ENCODE data around the gene JMJD8.

JMJD8 gene

DNA sequence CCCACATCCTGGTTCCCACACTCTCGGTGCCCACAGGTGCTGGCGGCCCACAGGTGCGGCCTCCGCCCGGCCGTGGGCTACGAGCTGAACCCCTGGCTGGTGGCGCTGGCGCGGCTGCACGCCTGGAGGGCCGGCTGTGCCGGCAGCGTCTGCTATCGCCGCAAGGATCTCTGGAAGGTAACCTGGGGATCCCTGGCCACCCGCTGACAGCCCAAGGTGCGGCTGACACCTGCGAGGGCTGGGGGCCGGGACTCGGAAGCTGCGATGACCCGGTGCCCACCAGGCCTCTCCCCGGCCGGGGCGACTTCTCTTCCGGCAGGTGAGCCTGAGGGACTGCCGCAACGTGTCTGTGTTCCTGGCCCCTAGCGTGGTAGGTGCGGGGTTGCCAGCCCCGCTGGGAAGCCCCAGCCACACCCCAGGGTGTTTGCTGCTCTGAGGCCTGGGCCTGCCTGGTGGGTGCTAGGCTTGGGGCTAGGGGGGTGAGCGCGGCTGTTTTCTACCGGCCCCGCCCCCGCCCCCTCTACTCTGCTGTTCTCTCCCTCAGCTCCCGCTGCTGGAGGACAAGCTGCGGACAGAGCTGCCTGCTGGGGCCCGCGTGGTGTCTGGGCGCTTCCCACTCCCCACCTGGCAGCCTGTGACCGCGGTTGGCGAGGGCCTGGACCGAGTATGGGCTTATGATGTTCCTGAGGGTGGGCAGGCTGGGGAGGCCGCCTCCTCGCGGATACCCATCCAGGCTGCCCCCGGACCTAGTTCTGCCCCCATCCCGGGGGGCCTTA lies 37.8 kb upstream of the JMJD8 start:
- no peak for DNase-seq

DNA sequence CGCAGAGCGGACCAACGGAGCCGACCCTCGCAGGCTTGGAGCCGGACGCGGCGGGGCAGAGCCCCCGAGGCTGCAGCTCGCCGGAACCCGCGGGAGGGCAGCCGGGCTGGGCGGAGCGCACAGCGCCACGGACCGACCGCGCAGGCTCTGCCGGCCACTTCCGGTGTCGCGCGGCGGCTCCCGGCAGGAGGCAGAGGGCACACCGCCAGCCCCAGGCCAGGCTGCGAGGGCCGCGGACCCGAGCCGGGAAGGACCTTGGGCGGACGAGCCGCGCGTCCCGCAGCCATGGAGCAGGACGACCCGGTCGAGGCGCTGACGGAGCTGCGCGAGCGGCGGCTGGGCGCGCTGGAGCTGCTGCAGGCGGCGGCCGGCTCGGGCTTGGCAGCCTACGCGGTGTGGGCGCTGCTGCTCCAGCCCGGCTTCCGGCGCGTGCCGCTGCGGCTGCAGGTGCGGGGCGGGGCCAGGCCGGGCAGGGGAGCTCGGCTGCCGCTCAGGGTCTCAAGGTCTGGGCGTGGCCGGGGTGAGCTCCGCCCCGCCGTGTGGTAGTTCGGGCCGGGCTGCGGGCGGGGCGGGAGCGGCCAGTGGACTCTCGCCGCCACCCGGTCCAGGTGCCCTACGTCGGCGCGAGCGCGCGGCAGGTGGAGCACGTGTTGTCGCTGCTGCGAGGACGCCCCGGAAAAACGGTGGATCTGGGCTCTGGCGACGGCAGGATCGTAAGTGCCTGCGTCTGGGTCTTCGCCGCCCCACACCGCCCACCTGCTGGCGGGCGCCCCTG lies 37.0 kb upstream of the JMJD8 start, which contains the start of gene ANTKMT:
Gene ANTKMT (plus strand): TSS at position 157 of the 775 bp plus-strand sequence. CDS start 129 bp downstream, at position 286.
- DNase-seq, result peak; percentile 82

DNA sequence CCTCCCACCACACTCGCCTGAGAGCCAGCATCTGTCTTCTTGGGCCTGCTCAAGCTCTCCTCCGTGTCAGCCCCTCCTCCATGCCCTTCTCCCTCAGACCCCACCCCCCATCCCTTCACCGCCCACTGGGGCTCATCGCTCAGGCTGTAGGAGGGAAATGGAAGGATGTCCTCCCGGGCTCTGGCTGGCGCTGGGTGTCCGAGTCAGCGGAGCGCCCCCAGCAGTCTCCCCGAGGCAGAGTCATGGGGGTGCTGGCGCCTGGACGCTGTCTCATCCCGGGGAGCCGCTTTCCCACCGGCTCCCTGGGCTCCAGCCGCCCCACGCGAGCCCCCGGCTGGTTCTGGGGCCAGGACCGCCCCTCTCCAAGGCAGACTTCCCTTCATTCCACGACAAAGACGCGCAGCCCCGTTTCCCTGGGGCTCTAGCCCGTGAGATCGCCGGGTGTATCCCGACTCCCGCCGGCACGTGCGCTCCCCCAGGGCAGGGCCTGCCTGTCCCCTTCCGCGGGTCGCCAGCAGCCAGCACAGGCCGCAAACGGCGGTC lies 36.4 kb upstream of the JMJD8 start:
- peak; percentile 87 for DNase-seq

DNA sequence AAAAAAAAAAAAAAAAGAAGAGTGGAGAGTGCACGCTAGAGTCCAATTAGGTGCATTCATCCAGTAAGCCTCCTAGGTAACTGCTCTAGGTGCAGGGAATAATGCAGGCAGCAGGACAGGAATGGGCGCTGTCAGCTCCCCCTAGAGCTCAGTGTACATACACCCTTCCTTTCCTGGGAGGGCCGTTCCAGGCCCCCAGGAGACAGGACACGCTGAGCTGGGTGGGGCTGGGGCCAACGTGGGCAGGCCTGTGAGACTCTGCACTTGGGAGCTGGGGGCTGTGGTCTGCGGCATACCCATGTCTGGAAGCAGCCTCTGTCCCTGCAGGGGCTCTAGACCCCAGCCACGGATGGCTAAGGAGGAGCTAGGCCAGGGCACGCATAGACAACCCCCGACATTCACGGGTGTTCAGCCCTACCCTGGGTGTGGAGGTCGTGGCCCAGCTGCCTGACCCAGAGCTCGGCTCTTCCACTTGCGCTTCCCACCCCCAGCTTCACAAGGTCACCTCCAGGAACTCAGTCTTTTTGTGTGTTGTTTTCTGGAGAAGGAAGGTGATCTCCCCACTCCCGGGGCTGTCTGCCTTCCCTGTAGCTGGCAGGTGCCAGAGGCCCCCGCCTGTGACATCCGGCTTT lies 35.8 kb upstream of the JMJD8 start:
- DNase-seq, result peak; percentile 26

DNA sequence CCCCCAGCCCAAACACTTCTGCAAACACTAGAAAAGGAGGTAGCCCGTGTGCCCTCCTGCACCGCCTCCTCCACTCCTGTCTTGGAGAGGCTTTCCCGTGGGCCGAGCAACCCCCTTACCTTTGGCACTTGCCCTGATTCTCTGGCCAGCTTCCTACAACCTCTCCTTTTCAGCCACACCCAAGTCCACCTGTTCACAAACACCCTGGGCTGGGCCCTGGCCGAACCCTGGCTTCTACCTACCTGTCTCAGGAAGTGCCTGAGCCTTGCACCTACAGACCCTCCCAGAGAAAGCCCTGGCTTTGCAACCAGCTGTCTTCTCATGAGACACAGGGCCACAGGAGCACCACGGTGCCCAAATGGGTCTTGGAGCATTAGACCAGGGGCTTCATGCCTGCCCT lies 34.8 kb upstream of the JMJD8 start:
- DNase-seq, result no peak

DNA sequence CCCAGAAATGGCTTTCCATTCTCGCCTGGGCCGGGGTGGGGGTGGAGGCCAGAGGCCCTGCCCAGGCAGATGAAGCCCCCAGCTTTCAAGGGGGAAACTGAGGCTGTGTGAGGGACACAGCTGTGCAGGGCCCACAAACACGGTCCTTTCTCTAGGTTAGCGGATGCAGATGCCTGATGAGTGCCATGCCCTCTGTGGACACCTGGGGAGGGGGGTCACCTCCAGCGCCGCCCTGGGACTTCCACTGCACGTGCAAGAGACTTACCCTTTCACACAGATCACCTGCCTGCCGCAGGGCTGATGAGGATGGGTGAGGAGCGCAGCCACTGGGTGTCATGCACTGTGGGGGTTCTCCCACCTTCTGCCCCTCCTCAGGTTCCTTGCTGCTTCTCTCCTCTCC lies 34.3 kb upstream of the JMJD8 start:
- DNase-seq, result no peak

DNA sequence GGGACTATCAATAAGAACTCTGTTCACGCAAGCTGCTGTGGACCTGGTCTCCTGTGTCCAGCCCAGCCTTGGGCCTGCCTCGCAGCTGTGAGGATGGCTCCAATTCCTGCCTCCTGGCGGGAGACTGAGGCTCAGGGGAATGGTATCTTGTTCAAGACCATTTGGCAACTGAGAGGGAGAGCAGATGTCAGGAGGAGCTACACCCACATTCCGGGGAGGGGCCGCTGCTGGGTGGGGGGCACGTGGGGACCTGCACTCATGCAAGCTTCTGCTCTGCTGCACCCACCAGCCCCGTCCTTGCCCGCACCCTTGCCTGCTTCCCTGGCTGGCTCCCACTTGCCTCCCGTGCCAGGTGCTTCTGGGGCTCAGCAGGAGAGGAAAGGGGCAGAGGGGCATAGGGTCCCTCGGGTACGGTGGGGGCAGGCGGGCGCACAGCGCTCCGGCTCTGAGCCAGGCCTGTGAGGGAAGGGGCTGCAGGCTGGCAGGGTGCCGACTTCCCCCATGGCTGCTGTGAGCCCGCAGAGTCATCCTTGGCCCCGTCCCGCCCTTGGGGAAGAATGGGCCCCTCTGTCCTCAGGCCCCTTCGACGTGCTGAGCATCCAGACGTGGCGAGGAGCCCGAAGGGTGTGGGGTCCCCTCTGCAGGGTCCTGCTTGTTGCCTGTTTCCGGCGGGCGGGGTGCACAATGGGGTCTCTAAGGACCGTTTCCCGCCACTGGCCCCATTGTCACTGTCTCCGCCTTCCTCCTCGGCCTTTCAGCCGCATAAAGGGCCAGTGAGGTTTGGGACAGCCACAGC lies 33.5 kb upstream of the JMJD8 start:
- DNase-seq, result no peak

DNA sequence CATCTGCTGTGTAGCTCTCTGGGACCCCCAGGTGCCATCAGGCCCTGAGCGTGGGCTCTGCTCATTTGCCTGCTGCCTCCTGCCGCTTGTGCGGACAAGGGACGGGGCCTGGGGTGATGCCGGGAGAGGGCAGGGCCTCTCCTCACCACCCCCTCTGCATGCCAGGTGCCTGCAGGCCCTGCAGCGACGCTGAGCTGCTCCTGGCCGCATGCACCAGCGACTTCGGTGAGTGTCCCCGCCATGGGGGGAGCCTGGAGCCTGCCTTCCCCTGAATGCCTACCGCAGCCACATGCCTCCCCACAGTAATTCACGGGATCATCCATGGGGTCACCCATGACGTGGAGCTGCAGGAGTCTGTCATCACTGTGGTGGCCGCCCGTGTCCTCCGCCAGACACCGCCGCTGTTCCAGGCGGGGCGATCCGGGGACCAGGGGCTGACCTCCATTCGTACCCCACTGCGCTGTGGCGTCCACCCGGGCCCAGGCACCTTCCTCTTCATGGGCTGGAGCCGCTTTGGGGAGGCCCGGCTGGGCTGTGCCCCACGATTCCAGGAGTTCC lies 32.7 kb upstream of the JMJD8 start:
- DNase-seq, result no peak

DNA sequence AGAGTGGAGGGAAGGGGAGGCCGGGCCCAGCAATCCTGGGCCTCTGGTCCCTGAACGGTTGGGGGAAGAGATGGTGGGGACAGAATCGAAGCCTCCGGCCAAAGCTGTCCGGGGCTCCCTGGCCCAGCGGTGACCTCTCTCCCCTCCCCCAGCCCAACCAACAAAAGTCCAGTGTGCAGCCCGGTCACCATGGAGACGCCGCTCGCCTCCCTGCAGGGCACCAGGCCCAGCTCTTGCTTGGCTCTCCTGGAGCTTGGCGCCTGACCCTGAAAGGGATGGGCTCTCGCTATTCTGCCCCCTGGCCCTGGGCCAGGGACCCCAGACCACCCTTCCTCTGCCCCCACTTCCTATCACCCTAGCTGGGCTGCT lies 32.0 kb upstream of the JMJD8 start:
- DNase-seq, result no peak

DNA sequence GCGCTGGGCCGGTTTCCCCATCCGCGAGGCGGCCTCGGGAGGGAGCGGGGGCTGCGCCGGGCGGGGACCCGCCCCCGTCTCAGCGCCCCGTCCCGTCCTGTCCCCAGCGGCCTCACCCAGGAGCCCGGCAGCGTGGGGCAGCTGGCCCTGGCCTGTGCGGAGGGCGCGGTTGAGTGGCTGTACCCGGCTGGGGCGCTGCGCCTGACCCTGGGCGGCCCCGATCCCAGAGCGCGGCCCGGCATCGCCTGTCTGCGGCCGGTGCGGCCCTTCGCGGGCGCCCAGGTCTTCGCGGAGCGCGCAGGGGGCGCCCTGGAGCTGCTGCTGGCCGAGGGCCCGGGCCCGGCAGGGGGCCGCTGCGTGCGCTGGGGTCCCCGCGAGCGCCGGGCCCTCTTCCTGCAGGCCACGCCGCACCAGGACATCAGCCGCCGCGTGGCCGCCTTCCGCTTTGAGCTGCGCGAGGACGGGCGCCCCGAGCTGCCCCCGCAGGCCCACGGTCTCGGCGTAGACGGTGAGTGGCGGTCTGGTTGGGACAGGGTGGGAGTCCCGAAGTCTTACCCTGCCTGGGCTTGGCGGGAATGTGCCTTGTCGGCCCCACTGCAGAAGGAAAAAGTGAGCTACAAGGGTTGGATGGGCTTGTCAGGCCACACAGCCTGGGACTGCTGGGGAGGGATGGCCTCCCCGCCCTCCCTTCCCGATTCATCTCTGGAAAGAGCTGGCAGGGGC lies 31.5 kb upstream of the JMJD8 start:
- DNase-seq, result no peak

DNA sequence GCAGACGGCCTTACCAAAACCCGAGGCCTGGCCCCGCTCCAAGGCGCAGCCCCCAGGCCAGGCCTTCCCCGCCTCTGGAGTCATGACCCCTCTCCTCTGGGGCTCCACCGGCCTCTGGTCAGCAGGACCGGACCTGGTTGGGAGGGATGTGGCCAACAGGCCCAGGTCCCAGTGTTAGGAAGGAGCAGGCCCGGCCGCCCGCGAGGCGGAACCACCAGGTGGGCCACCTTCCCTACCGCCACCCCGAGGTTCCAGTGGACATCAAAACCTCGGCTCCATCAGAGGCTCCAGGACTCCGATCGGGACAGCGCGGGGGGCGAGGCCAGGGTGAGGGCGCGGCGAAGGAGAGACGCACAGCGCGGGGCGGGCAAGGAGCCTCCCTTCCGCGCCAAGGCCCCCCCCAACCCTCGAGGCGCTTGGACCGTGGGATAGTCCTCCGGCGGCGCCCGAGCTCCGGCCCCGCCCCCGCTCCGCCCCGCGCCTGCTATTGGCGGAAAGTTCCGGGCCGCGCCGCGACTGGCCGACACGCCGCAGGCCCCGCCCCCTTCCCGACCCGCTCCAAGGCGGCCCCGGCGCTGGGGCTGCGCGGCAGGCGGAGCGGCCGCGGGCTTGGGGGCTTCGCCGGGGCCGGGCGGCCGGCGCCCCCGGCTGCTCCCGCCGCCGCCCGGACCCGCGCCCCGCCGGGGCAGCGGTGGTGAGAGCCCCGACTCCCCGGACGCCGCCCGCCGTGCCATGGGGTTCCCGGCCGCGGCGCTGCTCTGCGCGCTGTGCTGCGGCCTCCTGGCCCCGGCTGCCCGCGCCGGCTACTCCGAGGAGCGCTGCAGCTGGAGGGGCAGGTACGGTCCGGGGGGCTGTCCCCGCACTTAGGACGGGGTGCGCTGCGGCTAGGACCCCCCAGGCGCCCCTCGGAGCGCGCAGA lies 30.7 kb upstream of the JMJD8 start, which contains the start of gene METRN:
Gene METRN (plus strand): TSS at position 561 of the 919 bp plus-strand sequence. CDS start 172 bp downstream, at position 733.
- DNase-seq, result peak; percentile 92

DNA sequence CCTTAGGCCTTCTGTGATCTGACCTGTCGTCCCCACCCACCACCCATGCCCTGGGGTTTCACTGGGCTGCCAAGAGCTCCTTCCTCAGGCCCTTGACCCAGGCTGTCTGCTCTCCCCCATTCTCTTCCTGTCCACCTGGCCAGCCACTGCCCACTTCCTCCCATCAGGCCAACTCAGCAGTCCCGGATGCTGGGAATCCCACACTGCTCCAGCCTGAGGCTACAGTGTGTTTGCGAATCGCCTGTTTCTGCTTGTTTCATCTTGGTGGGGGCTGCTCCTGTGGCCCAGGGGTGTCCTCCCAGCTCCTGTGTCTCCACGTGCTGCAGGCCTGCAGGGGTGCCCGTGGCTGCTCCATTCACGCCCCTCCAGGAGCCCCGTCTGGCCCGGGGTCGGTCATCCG lies 29.9 kb upstream of the JMJD8 start:
- DNase-seq, result no peak

DNA sequence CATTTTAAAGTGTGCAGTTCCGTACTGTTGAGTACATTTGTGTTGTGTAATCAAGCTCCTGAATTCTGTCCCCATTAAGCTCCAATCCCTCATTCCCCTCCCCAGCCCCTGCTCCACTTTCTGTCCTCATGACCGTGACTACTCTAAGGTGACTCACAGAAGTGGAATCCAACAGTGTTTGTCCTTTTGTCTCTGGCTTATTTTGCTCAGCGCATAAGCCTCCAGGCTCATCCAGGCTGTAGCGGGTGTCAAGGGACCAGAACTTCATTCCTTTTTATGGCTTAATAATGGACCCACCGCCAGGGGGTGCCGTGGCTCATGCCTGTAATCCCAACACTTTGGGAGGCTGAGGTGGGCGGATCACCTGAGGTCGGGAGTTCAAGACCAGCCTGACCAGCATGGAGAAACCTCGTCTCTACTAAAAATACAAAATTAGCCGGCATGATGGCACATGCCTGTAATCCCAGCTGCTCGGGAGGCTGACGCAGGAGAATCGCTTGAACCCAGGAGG lies 28.7 kb upstream of the JMJD8 start:
- DNase-seq, result peak; percentile 25

DNA sequence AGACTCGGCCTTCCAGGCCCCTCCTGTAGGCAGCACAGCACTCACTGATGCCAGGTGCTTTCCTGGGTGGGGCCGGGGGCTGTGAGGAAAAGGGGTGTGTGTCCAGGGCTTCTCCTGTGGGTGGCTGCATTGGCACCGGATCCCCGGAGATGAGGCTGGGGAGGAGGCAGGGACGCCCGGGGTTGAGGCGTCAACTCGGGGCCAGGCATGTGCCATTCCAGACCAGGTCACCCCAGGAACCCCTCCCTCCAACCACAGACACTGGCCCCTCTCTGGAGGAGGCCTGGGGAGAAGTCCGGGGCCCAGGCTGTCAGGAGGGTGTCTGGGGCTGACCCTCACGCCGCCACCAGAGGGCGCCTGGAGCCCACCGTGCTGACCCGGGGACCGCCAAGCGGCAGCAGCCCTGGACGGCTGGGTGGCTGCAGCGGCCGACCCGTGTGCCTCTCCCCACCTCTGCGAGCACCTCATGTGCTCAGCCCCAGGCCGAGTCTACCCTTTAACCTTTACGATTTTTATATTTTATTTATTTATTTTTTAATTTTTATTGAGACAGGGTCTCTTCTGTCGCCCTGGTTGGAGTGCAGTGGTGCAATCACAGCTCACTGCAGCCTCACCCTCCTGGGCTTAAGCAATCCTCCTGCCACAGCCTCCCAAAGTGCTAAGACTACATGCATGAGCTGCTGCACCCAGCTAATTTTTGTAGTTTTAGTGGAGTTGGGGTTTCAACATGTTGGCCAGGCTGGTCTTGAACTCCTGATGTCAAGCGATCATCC lies 27.6 kb upstream of the JMJD8 start:
- DNase-seq, result peak; percentile 49

DNA sequence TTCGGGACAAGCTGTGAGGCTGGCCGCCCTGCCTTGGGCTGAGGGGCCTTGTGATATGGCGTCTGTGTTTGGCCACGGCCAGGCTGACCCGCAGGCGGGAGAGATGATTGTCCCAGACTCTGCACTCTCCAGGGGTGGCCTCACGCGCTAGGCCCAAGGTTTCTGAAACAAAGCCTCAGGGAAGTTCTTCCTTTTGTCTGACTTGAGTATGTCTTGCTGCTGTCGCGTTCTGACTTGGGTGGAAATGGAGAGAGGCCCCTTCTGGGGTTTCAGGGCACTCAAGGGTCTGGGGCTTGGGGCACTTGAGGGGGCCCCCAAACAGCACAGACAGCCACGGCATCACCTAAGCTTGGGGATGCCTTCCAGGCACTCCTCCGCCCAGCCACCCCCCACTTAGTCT lies 26.9 kb upstream of the JMJD8 start:
- DNase-seq, result no peak

DNA sequence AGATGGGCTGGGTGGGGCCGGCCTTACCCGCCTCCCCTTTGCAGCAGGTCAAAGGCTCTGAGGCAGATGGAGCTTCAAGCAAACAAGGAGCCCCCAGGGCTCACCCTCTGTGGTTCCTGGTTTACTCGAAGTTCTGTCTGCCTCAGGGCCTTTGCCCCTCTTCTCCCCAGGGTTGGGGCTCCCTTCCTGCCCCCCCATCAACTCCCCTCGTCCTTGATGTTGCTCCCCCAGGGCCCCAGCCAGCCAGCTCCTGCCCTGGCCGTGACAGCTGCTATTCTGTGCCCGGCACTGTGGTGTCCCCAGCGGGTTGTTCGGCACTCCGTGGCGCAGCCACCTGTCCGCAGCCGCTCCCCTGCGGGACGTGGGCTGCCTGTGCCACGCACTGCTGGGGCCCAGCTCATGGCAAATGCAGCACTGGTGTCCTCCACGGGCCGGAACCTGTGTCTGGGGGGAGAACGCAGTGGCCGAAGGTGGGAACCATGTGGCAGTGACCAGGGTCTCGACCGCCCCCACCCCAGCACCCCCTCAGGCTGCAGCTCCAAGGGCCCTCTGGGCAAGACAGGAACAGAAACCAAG lies 26.5 kb upstream of the JMJD8 start:
- no peak for DNase-seq

DNA sequence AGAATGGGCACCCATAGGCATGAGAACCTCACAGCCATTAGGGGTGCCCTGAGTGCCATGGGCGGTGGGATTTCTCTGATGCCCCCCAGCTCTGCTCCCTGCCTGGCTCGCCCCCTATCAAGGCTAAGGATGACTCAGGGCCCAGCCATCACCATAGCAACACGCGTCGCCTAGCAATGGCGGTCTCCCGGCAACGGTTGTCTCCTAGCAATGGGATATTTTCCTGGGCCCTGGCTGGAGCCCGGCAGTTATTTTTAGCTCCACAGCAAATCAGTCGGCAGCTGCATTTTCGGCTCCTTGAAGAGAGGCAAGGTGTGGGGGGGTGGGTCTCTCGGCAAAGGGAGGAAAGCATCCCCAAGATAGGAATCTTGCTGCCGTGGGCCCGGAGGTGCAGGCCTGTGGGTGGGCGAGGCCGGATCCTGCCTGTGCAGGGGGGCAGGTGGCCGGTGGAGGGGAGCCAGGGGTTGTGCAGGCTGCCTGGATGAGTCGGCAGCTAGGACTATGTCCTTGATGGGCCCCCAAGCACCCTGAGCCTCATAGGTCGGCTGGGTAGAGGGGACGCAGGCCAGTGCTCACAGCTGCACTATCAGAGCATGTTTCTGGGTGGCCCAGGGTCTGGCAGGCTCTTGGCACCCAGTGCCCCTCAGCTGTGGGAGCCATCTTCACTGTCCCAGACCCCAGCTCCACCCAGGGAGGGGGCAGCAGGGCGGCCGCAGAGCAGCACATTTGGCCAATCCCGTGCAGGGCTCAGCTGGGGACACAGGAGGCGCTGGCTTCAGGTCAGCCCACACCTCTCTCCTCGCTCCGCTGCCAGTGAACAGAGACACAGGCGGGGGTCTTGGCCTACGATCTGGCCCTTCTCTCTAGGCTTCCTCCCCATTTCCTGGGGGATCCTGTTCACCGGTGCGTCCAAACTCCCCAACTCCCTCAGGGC lies 25.7 kb upstream of the JMJD8 start:
- peak; percentile 94 for DNase-seq

DNA sequence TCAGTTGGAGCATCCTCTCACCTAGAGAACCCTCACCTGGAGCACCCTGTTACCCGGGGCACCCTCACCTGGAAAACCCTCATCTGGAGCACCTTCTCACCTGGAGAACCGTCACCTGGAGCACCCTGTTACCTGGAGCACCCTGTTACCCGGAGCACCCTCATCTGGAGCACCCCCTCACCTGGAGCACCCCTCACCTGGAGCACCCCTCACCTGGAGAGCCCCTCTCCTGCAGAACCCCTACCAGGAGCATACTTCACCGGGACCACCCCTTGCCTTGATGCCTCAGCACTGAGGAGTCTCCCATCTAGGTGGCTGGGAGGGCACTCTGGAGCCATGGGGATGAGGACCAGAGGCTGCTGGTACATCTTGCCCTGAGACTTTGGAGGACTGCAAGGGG lies 24.8 kb upstream of the JMJD8 start:
- DNase-seq, result no peak

All from NCI-H2227 treated with DMSO at 0.1 percent for 48 hours (cell line).